ENCODE data around the gene ZNF444. TPM values are rescaled to one million over a fixed set of nuclear protein-coding genes. Genes with fewer than 3 reads are reported as not detected.

ZNF444 gene
- total and polyA plus RNA-seq, 2 donors from 2014 or later, result 28.4 to 39.6 TPM

GRCh38 chr19:56125806-56126590 is 15.1 kb upstream of the ZNF444 start:
- DNase-seq (no peak), FAIRE-seq (no peak)
- no peak overlapping the region for H3K27ac ChIP-seq (ENCODE audit: low read depth in 2 of 2, low read length in 2 of 2)
- TF ChIP-seq CTCF (IDR thresholded peaks at IDR 0.05; ENCODE audit: borderline replicate concordance, extremely low read depth, insufficient read depth), result no peak
- H3K4me3 ChIP-seq (ENCODE audit: low read length in 3 of 3), result no peak overlapping the region
- H3K9me3 ChIP-seq (ENCODE audit: control insufficient read depth in 2 of 3, insufficient read depth in 1 of 3, low read length in 3 of 3), result no peaks in the 10 kb centered on the region
- H3K9ac ChIP-seq (ENCODE audit: low read length in 3 of 3), result no peak overlapping the region
- intact Hi-C loops (cut with DNase I), result no loop called here
- no peaks in the 10 kb centered on the region for H3K27me3 ChIP-seq (ENCODE audit: control insufficient read depth, insufficient read depth, low read length)
- H3K36me3 ChIP-seq (ENCODE audit: control insufficient read depth in 2 of 3, insufficient read depth in 3 of 3, low read length in 3 of 3), result no peaks in the 10 kb centered on the region
- H3K4me1 ChIP-seq (ENCODE audit: control insufficient read depth in 2 of 3, insufficient read depth in 2 of 3, low read depth in 1 of 3, low read length in 3 of 3), result peaks cover 0 to 4% (median 3%) of the 10 kb centered on the region in 3 donors

DNA sequence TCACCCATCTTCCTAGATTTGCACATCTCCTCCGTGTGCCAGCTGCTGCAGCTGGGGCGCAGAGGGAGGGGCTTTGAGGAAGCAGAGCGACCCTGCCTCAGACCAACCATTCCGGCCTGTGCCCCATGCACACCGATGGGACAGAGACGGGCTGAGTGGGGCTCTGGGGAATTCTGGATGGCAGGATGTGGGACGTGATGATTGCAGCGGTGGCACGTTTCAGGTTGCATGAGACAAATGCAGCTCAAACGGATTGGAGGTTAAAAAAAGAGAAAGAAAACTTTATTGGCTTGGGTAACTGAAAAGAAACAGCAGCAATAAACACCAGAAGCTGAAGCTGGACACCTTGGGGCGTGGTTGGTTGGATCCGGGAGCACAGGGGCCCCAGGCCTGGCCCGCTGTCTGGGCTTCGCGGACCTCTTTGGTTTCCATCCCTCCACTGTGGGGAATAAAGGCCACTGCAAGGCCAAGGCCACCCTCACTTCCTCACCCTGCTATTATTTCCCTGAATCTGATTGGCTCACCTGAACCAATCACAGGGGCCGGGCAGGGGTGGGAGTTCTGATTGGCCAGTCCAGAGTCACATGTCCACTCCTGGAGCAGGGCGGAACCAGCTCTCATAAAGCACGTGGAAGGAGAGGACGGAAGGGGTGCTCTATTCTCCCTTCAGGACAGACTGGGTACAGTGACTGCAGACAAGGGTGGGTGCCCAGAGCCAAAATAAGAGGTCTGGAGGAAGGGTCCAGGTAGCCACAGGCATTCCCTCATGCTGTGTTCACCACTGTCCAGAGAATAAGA is 13.9 kb upstream of the ZNF444 start:
- H3K27ac ChIP-seq (ENCODE audit: low read depth in 2 of 2, low read length in 2 of 2), result no peak overlapping the region
- no peaks in the 10 kb centered on the region for H3K9me3 ChIP-seq (ENCODE audit: control insufficient read depth in 2 of 3, insufficient read depth in 1 of 3, low read length in 3 of 3)
- H3K4me1 ChIP-seq (ENCODE audit: control insufficient read depth in 2 of 3, insufficient read depth in 2 of 3, low read depth in 1 of 3, low read length in 3 of 3), result peaks cover 0 to under 1% (median 0%) of the 10 kb centered on the region in 3 donors
- no peak for FAIRE-seq
- no peaks in the 10 kb centered on the region for H3K27me3 ChIP-seq (ENCODE audit: control insufficient read depth, insufficient read depth, low read length)
- intact Hi-C loops (cut with DNase I), result no loop called here
- DNase-seq, result no peak
- H3K9ac ChIP-seq (ENCODE audit: low read length in 3 of 3), result no peak overlapping the region
- TF ChIP-seq CTCF (IDR thresholded peaks at IDR 0.05; ENCODE audit: borderline replicate concordance, extremely low read depth, insufficient read depth), result no peak
- H3K4me3 ChIP-seq (ENCODE audit: low read length in 3 of 3), result no peak overlapping the region
- no peaks in the 10 kb centered on the region for H3K36me3 ChIP-seq (ENCODE audit: control insufficient read depth in 2 of 3, insufficient read depth in 3 of 3, low read length in 3 of 3)

- no peak for FAIRE-seq
- Histone ChIP-seq H3K9me3 (ENCODE audit: control insufficient read depth in 2 of 3, insufficient read depth in 1 of 3, low read length in 3 of 3) (no peaks in the 10 kb centered on the region), H3K27ac (ENCODE audit: low read depth in 2 of 2, low read length in 2 of 2) (no peak overlapping the region), H3K36me3 (ENCODE audit: control insufficient read depth in 2 of 3, insufficient read depth in 3 of 3, low read length in 3 of 3) (no peaks in the 10 kb centered on the region), H3K9ac (ENCODE audit: low read length in 3 of 3) (no peak overlapping the region), H3K4me1 (ENCODE audit: control insufficient read depth in 2 of 3, insufficient read depth in 2 of 3, low read depth in 1 of 3, low read length in 3 of 3) (peaks cover 0 to 2% (median 0%) of the 10 kb centered on the region in 3 donors), H3K27me3 (ENCODE audit: control insufficient read depth, insufficient read depth, low read length) (no peaks in the 10 kb centered on the region), H3K4me3 (ENCODE audit: low read length in 3 of 3) (no peak overlapping the region)
- no peak for DNase-seq
- intact Hi-C loops (cut with DNase I), result no loop called here
- no peak for TF ChIP-seq CTCF (IDR thresholded peaks at IDR 0.05; ENCODE audit: borderline replicate concordance, extremely low read depth, insufficient read depth)
Measured at GRCh38 chr19:56130006-56130405, 11.1 kb upstream of the ZNF444 start.
